Measurements from ENCODE around the gene WDR81.
A peak's percentile ranks its signal among the peaks of the same experiment; 100 is the strongest.
"Not testable (repeated sequence)": the region's sequence is repeated elsewhere in the genome, so short reads cannot be mapped to it uniquely, and the experiment has no call there.

WDR81 gene

DNA sequence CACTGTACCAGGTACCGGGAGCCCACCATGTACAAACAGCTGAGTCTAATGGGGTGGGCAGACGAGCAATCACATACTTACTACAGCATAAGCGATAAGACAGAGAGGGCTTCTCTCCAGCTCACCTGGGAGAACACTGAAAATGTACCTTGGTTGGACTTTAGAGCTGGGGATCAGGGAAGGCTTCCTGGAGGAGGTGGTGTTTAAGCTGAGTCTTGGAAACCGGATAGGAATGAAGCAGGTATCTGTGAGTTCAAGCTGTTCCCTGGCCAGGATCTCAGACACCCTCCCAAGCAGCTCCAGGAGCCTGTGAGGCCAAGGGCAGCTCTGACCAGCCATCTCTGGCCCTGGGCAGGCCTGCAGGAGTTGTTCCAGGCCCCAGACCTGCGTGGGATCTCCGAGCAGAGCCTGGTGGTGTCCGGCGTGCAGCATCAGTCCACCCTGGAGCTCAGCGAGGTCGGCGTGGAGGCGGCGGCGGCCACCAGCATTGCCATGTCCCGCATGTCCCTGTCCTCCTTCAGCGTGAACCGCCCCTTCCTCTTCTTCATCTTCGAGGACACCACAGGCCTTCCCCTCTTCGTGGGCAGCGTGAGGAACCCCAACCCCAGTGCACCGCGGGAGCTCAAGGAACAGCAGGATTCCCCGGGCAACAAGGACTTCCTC is 29.4 kb downstream of the WDR81 start:
- no peak for DNase-seq (ENCODE audit: low read depth in 2 of 2)

DNA sequence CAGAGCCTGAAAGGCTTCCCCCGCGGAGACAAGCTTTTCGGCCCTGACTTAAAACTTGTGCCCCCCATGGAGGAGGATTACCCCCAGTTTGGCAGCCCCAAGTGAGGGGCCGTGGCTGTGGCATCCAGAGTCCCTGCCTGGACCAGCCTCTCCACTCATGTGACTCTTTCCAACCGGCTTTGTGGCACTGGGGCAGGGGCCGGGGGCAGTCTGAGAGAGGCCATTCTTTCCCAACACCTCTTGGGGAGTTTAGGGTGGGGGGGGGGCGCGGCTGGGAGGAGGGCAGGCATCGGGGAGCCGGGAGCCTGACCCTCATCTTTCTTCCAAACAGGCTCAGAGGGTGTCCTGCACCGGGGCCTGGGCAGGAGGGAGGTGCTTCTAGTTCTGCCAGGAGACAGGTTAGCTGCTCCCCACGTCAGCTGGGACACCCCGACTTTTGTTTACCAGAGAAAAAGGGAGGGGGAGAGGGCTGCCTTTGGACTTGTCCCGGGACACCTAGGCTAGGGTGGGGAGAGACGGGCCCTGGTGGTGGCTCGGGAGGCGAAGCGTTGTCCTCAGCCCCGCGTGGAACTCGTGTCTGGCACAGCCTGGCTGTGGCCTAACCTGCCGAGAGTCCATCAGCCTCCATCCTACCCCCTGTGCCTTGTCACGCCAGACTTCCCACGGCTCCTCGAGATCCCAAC is 30.1 kb downstream of the WDR81 start:
- no peak for DNase-seq (ENCODE audit: low read depth in 2 of 2)

DNA sequence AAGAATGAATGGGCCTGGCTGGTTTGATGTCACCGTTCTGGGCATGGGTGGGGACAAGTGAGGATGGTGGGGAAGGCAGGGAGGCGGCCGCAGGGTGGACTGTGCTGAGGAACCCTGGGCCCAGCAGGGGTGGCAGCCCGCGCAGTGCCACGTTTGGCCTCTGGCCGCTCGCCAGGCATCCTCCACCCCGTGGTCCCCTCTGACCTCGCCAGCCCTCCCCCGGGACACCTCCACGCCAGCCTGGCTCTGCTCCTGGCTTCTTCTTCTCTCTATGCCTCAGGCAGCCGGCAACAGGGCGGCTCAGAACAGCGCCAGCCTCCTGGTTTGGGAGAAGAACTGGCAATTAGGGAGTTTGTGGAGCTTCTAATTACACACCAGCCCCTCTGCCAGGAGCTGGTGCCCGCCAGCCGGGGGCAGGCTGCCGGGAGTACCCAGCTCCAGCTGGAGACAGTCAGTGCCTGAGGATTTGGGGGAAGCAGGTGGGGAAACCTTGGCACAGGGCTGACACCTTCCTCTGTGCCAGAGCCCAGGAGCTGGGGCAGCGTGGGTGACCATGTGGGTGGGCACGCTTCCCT is 30.8 kb downstream of the WDR81 start:
- no peak for DNase-seq (ENCODE audit: low read depth in 2 of 2)

DNA sequence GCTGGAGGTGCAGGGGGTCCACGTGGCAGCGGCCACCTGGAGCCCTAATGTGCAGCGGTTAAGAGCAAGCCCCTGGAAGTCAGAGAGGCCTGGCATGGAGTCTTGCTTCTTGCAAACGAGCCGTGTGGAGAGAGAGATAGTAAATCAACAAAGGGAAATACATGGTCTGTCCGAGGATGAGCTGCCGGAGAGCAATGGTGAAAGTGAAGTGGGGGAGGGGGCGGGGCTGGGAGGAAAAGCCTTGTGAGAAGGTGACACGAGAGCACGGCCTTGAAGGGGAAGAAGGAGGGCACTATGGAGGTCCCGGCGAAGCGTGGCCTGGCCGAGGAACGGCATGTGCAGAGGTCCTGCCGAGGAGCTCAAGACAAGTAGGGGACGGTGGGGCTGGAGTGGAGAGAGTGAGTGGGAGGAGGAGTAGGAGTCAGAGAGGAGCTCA is 31.3 kb downstream of the WDR81 start:
- no peak for DNase-seq (ENCODE audit: low read depth in 2 of 2)

DNA sequence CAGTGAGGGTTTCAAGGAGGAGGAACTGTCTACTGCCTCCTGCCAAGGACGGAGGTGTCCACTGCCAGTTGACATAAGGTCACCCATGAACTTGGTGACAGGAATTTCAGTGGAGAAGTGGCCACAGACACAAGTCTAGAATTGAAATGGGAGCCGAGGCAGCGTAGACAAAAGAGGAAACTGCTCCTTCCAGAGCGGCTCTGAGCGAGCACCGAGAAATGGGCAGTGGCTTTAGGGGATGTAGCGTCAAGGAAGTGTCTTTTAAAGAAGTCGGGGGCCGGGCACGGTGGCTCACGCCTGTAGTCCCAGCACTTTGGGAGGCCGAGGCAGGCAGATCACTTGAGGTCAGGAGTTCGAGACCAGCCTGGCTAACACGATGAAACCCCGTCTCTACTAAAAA is 34.3 kb downstream of the WDR81 start:
- DNase-seq (ENCODE audit: low read depth in 2 of 2) = no peak

DNA sequence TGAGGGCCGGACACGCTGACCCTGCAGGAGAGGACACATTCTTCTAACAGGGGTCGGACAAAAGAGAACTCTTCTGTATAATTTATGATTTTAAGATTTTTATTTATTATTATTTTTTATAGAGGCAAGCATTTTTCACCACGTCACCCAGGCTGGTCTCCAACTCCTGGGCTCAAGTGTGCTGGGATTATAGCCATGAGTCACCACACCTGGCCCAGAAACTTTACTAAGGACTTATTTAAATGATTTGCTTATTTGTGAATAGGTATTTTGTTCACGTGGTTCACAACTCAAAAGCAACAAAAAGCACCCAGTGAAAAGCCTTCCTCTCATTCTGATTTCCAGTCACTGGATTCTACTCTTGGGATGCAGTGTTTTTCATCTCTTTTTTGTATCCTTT is 35.0 kb downstream of the WDR81 start:
- DNase-seq (ENCODE audit: low read depth in 2 of 2) = no peak

DNA sequence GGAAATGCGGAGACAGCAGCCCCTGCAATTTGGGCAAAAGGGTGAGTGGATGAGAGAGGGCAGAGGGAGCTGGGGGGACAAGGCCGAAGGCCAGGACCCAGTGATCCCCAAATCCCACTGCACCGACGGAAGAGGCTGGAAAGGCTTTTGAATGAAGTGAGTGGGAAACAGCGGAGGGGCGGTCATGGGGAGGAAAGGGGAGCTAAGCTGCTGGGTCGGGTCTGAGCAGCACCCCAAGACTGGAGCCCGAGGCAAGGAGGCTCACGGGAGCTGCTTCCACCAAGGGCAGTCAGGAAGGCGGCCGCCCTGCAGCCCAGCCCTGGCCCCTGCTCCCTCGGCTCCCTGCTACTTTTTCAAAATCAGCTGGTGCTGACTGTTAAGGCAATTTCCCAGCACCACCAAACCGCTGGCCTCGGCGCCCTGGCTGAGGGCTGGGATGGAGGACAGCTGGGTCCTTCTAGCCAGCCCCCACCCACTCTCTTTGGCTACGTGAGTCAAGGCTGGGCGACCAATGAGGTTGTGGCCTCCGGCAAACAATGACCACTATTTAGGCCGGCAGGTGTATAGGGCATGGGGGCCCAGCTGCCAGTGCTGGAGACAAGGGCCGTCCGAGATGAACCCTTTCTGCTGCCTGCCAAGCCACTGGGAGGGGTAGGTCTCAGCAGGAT is 37.9 kb downstream of the WDR81 start:
- DNase-seq (ENCODE audit: low read depth in 2 of 2) = no peak

DNA sequence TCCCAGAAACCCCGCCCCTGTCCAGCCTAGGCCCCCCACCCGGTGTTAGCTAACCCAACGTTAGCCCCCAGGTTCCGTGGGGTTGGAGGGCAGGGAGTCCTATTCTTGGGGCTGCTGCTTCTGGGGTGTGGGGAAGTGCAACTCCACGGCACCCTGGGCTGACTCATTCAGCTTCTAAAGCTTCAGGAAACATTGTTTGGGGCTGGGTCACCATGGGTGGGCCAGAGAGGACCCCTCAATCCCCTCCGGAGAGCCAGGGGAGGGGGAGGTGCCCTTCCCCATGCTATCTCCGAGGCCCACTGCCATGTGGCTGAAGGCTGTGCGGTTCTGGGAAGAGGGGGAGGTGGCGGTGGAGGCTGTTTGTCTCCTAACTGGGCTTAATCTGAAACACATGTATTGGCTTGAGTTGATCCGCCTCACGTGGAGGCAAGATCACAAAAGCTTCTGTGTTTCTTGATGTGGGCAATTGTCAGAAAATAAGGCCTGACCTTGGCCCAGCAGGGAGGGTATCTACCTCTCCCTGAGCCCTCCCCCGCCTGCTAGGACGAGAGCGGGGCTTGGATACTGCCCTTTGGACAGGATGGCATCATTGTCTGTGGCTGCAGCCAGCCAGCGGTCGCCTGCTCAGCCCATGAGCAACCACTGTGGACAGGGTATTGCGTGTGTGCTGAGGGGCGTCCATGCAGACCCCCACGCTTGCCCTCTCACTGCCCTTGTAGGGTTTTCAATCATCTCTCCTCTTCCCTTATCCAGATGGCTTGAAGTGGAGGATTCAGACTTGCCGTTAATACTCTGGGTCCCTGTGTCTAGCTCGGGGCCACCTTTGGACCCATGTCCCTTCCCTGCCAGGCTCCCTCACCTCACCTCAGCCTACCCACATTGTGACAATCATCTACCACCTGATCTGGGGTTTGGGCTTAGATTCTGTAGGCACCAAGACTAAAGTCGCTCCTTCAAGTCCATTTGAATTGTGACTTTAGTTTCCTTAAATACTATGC is 38.7 kb downstream of the WDR81 start:
- DNase-seq (ENCODE audit: low read depth in 2 of 2) = no peak

DNA sequence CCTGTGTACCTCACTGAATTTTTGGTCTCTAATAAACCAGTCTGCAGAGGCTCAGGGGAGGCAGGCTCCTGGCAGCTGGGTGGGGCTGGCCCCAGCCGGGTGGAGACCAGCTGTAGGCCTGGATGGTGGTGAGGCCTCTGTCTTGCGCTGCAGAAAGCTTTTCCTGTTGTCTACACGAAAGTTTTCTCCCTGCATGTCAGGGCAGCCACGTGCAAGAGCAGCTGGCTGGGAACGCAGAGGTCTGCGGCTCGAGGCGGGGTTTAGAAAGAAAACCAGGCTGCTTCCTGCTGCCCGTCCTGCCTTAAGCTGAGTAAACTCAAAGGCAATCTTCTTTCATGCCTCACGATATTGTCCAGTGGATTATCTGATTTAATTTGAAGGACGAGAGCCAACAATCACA is 39.8 kb downstream of the WDR81 start:
- DNase-seq (ENCODE audit: low read depth in 2 of 2) = peak; percentile 17 to 18

DNA sequence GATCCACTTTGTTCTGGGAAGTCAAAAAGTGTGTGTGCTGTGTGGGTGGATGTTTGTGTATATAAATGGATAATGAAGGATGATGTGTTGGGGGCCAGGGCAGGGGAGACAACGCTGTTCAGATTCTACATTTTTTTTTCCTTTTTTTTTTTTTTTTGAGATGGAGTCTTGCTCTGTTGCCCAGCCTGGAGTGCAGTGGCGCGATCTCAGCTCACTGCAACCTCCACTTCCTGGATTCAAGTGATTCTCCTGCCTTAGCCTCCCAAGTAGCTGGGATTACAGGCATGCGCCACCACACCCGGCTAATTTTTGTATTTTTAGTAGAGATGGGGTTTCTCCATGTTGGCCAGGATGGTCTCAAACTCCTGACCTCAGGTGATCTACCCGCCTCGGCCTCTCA is 40.2 kb downstream of the WDR81 start:
- not testable (repeated sequence) for DNase-seq (ENCODE audit: low read depth in 2 of 2)

DNA sequence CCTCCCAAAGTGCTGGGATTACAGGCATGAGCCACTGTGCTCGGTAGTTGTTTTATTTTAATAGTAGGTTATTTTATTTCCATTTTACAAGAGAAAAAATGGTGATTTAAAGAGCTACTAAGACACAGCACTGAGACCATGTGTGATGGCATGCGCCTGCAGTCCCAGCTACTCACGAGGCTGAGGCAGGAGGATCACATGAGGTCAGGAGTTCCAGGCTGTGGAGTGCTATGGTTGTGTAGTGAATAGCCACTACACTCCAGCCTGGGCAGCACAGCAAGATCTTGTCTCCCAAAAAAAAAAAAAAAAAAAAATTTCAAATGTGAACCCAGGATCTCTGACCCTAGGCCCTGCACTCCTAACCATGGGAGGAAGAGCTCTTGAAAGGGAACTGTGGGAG is 41.1 kb downstream of the WDR81 start:
- DNase-seq (ENCODE audit: low read depth in 2 of 2) = no peak

DNA sequence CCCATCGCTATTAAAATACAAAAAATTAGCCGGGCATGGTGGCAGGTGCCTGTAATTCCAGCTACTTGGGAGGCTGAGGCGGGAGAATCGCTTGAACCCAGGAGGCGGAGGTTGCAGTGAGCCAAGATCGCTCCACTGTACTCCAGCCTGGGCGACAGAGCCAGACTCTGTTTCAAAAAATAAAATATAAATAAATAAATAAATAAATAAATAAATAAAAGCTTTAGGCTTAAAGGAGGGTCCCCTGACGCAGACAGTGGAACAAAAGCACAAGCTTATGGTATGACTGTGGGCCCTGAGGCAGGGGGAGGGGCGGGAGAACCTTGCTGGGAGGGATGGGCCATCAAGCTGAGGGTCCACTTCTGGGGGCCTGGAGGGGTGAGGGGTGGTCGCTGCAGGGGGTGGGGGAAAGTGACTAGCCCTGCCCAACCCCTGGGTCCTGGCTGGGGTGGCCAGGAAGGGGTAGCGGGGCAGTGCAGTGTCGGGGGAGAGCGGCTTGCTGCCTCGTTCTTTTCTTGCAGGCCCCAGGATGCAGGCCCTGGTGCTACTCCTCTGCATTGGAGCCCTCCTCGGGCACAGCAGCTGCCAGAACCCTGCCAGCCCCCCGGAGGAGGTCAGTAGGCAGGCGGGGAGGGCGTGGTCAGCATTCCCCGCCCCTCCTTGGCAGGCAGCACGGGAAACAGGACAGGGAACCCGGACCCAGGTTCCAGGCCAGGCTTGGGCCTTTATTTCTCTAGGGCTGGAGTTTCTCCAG is 42.1 kb downstream of the WDR81 start:
- DNase-seq (ENCODE audit: low read depth in 2 of 2) = no peak

DNA sequence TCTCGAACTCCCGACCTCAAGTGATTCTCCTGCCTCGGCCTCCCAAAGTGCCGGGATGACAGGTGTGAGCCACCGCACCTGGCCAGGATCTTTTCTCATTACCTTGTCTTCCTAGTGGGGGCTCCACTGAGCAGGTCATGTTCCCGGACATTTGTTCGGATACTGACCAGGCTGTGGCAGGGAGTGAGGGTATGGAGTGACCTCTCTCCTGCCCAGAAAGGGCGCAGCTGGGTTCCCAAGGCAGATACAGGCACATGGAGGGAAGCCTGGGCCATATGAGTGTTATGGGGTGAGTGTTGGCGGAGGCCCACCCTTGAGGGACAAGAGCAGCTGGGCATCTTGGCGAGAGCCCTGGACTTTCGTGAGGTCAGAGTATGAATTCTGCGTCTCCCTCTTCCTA is 42.9 kb downstream of the WDR81 start:
- no peak for DNase-seq (ENCODE audit: low read depth in 2 of 2)

DNA sequence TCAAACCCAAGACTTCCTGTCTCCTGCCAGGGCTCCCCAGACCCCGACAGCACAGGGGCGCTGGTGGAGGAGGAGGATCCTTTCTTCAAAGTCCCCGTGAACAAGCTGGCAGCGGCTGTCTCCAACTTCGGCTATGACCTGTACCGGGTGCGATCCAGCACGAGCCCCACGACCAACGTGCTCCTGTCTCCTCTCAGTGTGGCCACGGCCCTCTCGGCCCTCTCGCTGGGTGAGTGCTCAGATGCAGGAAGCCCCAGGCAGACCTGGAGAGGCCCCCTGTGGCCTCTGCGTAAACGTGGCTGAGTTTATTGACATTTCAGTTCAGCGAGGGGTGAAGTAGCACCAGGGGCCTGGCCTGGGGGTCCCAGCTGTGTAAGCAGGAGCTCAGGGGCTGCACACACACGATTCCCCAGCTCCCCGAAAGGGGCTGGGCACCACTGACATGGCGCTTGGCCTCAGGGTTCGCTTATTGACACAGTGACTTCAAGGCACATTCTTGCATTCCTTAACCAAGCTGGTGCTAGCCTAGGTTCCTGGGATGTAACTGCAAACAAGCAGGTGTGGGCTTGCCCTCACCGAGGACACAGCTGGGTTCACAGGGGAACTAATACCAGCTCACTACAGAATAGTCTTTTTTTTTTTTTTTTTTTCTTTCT is 45.4 kb downstream of the WDR81 start:
- no peak for DNase-seq (ENCODE audit: low read depth in 2 of 2)

DNA sequence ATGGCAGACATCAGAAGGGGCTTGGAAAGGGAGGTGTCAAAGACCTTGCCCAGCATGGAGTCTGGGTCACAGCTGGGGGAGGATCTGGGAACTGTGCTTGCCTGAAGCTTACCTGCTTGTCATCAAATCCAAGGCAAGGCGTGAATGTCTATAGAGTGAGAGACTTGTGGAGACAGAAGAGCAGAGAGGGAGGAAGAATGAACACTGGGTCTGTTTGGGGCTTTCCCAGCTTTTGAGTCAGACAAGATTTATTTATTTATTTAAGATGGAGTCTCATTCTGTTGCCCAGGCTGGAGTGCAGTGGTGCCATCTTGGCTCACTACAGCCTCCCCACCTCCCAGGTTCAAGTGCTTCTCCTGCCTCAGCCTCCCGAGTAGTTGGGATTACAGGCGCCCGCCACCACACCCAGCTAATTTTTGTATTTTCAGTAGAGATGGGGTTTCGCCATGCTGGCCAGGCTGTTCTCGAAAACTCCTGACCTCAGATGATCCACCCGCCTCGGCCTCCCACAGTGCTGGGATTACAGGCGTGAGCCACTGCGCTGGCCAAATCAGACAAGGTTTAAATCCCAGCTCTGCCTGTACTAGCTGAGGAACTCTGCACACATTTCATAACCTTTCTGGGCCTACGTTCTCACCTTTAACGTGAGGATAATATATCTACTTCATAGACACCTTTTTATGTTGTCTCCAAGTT is 48.6 kb downstream of the WDR81 start:
- DNase-seq (ENCODE audit: low read depth in 2 of 2) = not testable (repeated sequence)

DNA sequence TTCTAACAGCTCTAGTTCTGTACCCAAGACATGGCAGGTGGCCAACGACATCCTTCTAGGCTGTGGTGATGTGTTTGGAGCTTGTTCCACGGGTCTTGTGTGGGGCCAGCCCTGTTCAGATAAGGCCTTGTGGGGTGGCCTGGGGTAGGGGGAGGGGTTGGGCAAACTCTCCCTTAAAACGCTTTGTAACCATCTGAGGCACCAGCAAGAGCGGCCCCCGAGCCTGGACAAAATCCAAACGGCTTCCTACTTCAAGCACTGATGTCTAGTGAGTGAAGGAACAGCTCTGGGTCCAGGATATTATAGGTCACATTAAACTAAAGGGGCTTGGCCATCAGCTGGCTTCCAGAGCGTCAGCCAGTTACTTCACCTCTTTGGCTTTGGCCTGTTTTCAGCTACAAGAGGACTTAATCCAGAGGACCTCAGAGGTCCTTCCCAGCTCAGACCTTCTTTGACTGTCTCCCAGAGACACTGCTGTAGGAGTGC is 49.2 kb downstream of the WDR81 start:
- DNase-seq (ENCODE audit: low read depth in 2 of 2) = no peak

DNA sequence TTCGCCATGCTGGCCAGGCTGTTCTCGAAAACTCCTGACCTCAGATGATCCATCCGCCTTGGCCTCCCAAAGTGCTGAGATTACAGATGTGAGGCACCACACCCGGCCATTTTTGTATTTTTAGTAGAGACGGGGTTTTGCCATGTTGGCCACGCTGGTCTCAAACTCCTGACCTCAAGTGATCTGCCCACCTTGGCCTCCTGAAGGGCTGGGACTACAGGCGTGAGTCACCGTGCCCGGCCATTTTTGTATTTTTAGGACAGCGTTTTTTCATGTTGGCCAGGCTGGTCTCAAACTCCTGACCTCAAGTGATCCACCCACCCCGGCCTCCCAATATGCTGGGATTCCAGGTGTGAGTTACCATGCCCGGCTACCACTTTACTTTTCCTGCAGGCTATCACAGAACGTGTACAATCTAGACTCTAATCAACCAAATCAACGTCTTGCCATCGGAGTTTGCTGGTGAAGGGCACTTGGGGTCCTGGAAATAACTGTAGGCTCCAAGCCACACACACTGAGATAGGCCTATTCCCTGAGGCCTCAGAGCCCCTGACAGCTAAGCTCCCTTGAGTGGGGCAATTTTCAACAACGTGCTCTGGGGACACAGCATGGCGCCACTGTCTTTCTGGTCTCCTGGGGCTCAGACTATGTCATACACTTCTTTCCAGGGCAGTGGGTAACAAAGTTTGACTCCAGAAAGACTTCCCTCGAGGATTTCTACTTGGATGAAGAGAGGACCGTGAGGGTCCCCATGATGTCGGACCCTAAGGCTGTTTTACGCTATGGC is 50.1 kb downstream of the WDR81 start:
- no peak for DNase-seq (ENCODE audit: low read depth in 2 of 2)

DNA sequence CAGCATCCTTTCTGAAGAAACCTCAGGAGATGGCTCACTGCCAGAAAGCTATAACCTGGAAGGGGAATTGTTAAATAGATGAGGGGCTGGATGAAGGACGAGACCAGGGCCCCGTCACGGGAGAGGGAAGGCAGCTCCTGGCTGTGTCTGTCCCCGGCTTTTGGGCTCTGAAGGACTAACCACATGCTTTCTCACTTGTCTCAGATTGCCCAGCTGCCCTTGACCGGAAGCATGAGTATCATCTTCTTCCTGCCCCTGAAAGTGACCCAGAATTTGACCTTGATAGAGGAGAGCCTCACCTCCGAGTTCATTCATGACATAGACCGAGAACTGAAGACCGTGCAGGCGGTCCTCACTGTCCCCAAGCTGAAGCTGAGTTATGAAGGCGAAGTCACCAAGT is 51.8 kb downstream of the WDR81 start:
- DNase-seq (ENCODE audit: low read depth in 2 of 2) = no peak

DNA sequence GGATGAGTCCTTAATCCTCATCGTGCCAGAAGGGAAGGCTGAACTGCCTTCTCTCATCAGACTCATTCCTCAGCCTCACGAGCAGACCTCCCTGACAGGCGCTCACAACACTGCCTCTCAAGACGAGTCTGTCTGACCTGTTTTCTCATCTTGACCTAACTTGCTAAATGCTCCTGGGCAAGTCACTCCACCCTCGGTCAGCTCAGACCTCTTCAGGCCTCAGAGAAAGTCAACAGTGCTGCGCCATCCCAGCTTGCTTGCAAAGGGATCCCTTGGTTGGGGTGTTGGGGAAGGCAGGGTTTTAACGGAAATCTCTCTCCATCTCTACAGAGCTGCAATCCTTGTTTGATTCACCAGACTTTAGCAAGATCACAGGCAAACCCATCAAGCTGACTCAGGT is 52.4 kb downstream of the WDR81 start:
- DNase-seq (ENCODE audit: low read depth in 2 of 2) = no peak

All from activated CD4-positive, alpha-beta T cell treated with anti-CD3 and anti-CD28 coated beads for 24 hours (primary cell).